HepG2 (cell line): Measurements from ENCODE around the gene TSPAN9. TPM values are rescaled to one million over a fixed set of nuclear protein-coding genes. Genes with fewer than 3 reads are reported as not detected.

Experiments used
- ATAC-seq: fragments of 200-7000 bp; cut with Tn5 transposase; 3 replicates; pipeline ENCODE4 v1.9.1; 2020; ENCODE audit warnings: mild to moderate bottlenecking, moderate library complexity
- BruUV-seq: library from RNA; stranded (reverse); fragments of 400-500 nt; replicated peaks from 2 replicates; lab custom pipeline; 2021; lab: Mats Ljungman, UMichigan
- CTCF ChIA-PET: fragments of 300-600 bp; formaldehyde crosslinking; extraction: SDS; loops from one replicate; lab custom pipeline; 2021; ENCODE audit warnings: low total read pairs, inconsistent platforms, low intra/inter-chr PET ratio; lab: Yijun Ruan, JAX
- POLR2A ChIA-PET: fragments of 350-600 bp; sonication (Branson Sonifier 250); formaldehyde crosslinking; loops from one replicate; lab custom pipeline; 2020; ENCODE audit warnings: antibody characterized with exemption, inconsistent platforms; lab: Yijun Ruan, JAX
- DNase-seq: peaks from one replicate; pipeline ENCODE4 v3.0.0-alpha.2; 2015; ENCODE audit warnings: low spot score
- FAIRE-seq: peaks from 3 replicates; lab custom pipeline; 2011; peaks lifted over from hg19 to GRCh38; lab: Jason Lieb, UNC
- H2AFZ ChIP-seq: one replicate; pipeline ENCODE4 v1.6.1; 2011; ENCODE audit warnings: low read length, inconsistent platforms
- H3K27ac ChIP-seq: fragments of 300-600 bp; 3 replicates; pipeline ENCODE4 v1.8.0; 2011; ENCODE audit warnings: mixed run types, mild to moderate bottlenecking, mixed read lengths, low read length, inconsistent platforms; ENCODE audit not compliant: insufficient read depth; ENCODE audit errors: extremely low read length
- H3K27me3 ChIP-seq, 2 experiments: fragments of 200-600 bp in 1 of 2; 2 replicates in 1 of 2; 3 replicates in 1 of 2; pipeline versions ENCODE4 v1.6.0 to v1.8.0; 2011; ENCODE audit warnings: low read length in 2 of 2, mild to moderate bottlenecking in 2 of 2, moderate library complexity in 2 of 2, inconsistent platforms in 1 of 2; ENCODE audit not compliant: insufficient read depth in 2 of 2, control insufficient read depth in 1 of 2
- H3K36me3 ChIP-seq, 2 experiments: fragments of 200-600 bp in 1 of 2; replicated peaks in 1 of 2; 2 replicates in 1 of 2; 3 replicates in 1 of 2; pipeline versions ENCODE4 v1.5.1 to v1.8.0; 2011; ENCODE audit warnings: low read length in 2 of 2, inconsistent platforms in 1 of 2; ENCODE audit not compliant: insufficient read depth in 2 of 2, control insufficient read depth in 1 of 2
- H3K4me1 ChIP-seq: 2 replicates; pipeline ENCODE4 v1.5.1; 2012; ENCODE audit warnings: low read length, inconsistent platforms; ENCODE audit not compliant: insufficient read depth
- H3K4me2 ChIP-seq: 2 replicates; pipeline ENCODE4 v1.6.0; 2011; ENCODE audit warnings: low read depth, low read length, inconsistent platforms
- H3K4me3 ChIP-seq, 3 experiments: fragments of 200-600 bp in 1 of 3; sonication (generic), shearing (Covaris generic) in 1 of 3; replicated peaks in 1 of 3; 2 replicates each; pipeline ENCODE4 v1.5.1; 2011 to 2016; ENCODE audit warnings: low read length in 3 of 3, inconsistent platforms in 2 of 3, low read depth in 2 of 3, mild to moderate bottlenecking in 2 of 3, control low read depth in 1 of 3, mixed read lengths in 1 of 3; ENCODE audit not compliant: insufficient read depth in 1 of 3
- H3K79me2 ChIP-seq: one replicate; pipeline ENCODE4 v1.6.1; 2011; ENCODE audit warnings: low read length, inconsistent platforms; ENCODE audit not compliant: insufficient read depth
- H3K9ac ChIP-seq: 2 replicates; pipeline ENCODE4 v1.6.0; 2011; ENCODE audit warnings: mild to moderate bottlenecking, low read depth, low read length, inconsistent platforms; ENCODE audit not compliant: insufficient read depth
- H3K9me3 ChIP-seq: 2 replicates; pipeline ENCODE4 v1.5.1; 2012; ENCODE audit warnings: mild to moderate bottlenecking, low read length
- H4K20me1 ChIP-seq: 2 replicates; pipeline ENCODE4 v1.6.0; 2011; ENCODE audit warnings: inconsistent platforms, mild to moderate bottlenecking, low read length, moderate library complexity; ENCODE audit not compliant: insufficient read depth
- FOSL2 ChIP-seq: sonication (generic); formaldehyde crosslinking; IDR thresholded peaks from 2 replicates; pipeline ENCODE4 v1.4.0; 2020; ENCODE audit warnings: missing genetic modification reagents
- KAT2B ChIP-seq: fragments of 150-350 bp; IDR thresholded peaks from 2 replicates; pipeline ENCODE4 v1.6.1; 2014; ENCODE audit warnings: low read depth, low read length, borderline replicate concordance
- PAF1 ChIP-seq: IDR thresholded peaks from 2 replicates; pipeline ENCODE4 v1.6.1; 2016; ENCODE audit warnings: missing genetic modification reagents, missing compliant biosample characterization
- ZNF407 ChIP-seq: sonication (generic); formaldehyde crosslinking; IDR thresholded peaks from one replicate; pipeline ENCODE4 v1.5.1; 2020; ENCODE audit warnings: mild to moderate bottlenecking, missing genetic modification reagents; ENCODE audit errors: not compliant biosample characterization
- WGBS: methylation state at CpG from one replicate; pipeline ENCODE4 v1.1.6; 2017; ENCODE audit warnings: low lambda C conversion rate; 5-methylcytosine and 5-hydroxymethylcytosine counted together
- in situ Hi-C: cut with HindIII; loops from 2 replicates; pipeline ENCODE4 v1.10.0; 2017; ENCODE audit warnings: low pct_unique_long_range_greater_than_20kb; ENCODE audit not compliant: extremely low pct_ligation_motif_present
- intact Hi-C: fragments of 100-400 bp; cut with micrococcal nuclease; formaldehyde crosslinking; loops from one replicate; pipeline ENCODE4 v1.10.0; 2022; ENCODE audit not compliant: unreplicated experiment
- polyA plus RNA-seq, 8 experiments: library from polyadenylated mRNA; depleted of rRNA in 3 of 8; stranded (reverse) in 7 of 8; unstranded in 1 of 8; fragments of >200 nt; fragmentation: Illumina TruSeq in 4 of 8; extraction: Trizol in 4 of 8; gene quantifications; 2 replicates each; pipeline versions ENCODE4 v1.2.1 to v1.2.3, GENCODE V29; 2011 to 2016; ENCODE audit warnings: low read depth in 4 of 8, missing spikeins in 1 of 8, mixed read lengths in 1 of 8; ENCODE audit not compliant: insufficient read depth in 1 of 8
- total RNA-seq, 5 experiments: library from RNA; depleted of rRNA; stranded (reverse); fragments of >200 nt; fragmentation: Illumina TruSeq; extraction: Trizol; gene quantifications; 2 replicates each; pipeline ENCODE4 v1.2.3, GENCODE V29; 2016; ENCODE audit warnings: low read depth in 1 of 5

Gene TSPAN9
- total and polyA plus RNA-seq, 2 of the 13 experiments (the other 11 are each of a cell fraction or from before 2014, with no cell fraction given) = 18.1 to 42.3 TPM

GRCh38 chr12:3310271-3311026, 233.3 kb downstream of the TSPAN9 start (continued):
- TF ChIP-seq KAT2B (no peak), PAF1 (CRISPR knock-in tag) (no peak)

- no peaks in the 10 kb centered on the region for H4K20me1 ChIP-seq
- no peaks in the 10 kb centered on the region for H3K36me3 ChIP-seq
- no peaks in the 10 kb centered on the region for H3K79me2 ChIP-seq
- peaks cover 18 to 86% of the 10 kb centered on the region in 2 experiments for H3K27me3 ChIP-seq
- no CpG with 5 or more reads among the region's 14 CpGs for WGBS
- no peaks in the 10 kb centered on the region for H3K4me1 ChIP-seq
- CTCF ChIA-PET = no interaction called here
- no peak overlapping the region for H2AFZ ChIP-seq
- no peak overlapping the region for H3K4me3 ChIP-seq
- no peak for ATAC-seq
- no TSS peak for BruUV-seq
- FAIRE-seq = no peak
- in situ Hi-C loops = loop anchor here (10.0 kb wide), 1 partner anchor 334 kb away; no protein-coding TSS in a partner anchor
- POLR2A ChIA-PET = no interaction called here
- no peaks in the 10 kb centered on the region for H3K9me3 ChIP-seq
- H3K27ac ChIP-seq = no peak overlapping the region
- no peak overlapping the region for H3K4me2 ChIP-seq
- intact Hi-C loops = no loop called here
- DNase-seq = no peak
- TF ChIP-seq FOSL2 (CRISPR knock-in tag) = peak; percentile 46; the same call in 1 of the 2 replicates
- TF ChIP-seq ZNF407 (CRISPR knock-in tag) = no peak
- no peak overlapping the region for H3K9ac ChIP-seq
Measured at GRCh38 chr12:3311027-3311402, 233.8 kb downstream of the TSPAN9 start.
